ENCODE data around the gene DNAH6. TPM values are rescaled to one million over a fixed set of nuclear protein-coding genes. Genes with fewer than 3 reads are reported as not detected.

DNAH6 gene
- total RNA-seq, 1 donor from 2014 or later, result 0.14 TPM

- no peaks in the 10 kb centered on the region for H3K4me1 ChIP-seq
- no peak for TF ChIP-seq CTCF (IDR thresholded peaks at IDR 0.05; ENCODE audit: borderline replicate concordance)
- H3K9me3 ChIP-seq (replicated peaks), result no peaks in the 10 kb centered on the region
- intact Hi-C loops (cut with micrococcal nuclease), result no loop called here
- no peak overlapping the region for H3K27ac ChIP-seq (replicated peaks)
- no peaks in the 10 kb centered on the region for H3K27me3 ChIP-seq (ENCODE audit: low read depth)
- DNase-seq, result no peak
- H3K4me3 ChIP-seq, result no peak overlapping the region
- H3K36me3 ChIP-seq, result no peaks in the 10 kb centered on the region
These were observed 189.6 kb downstream of the DNAH6 start for GRCh38 chr2:84705858-84706257.

- H3K4me3 ChIP-seq, result no peak overlapping the region
- intact Hi-C loops (cut with micrococcal nuclease), result no loop called here
These were observed 192.1 kb downstream of the DNAH6 start for GRCh38 chr2:84708442-84708841.

GRCh38 chr2:84711651-84712050 lies 195.4 kb downstream of the DNAH6 start:
- Histone ChIP-seq H3K4me3 (no peak overlapping the region), H3K36me3 (no peaks in the 10 kb centered on the region), H3K27me3 (ENCODE audit: low read depth) (no peaks in the 10 kb centered on the region), H3K9me3 (replicated peaks) (no peaks in the 10 kb centered on the region), H3K27ac (replicated peaks) (no peak overlapping the region), H3K4me1 (peaks cover 4% of the 10 kb centered on the region)
- DNase-seq, result no peak
- intact Hi-C loops (cut with micrococcal nuclease), result no loop called here
- no peak for TF ChIP-seq CTCF (IDR thresholded peaks at IDR 0.05; ENCODE audit: borderline replicate concordance)

More at GRCh38 chr2:84708442-84708841, 192.1 kb downstream of the DNAH6 start:
- H3K9me3 ChIP-seq (replicated peaks), result no peaks in the 10 kb centered on the region
- no peaks in the 10 kb centered on the region for H3K4me1 ChIP-seq
- DNase-seq, result no peak
- no peaks in the 10 kb centered on the region for H3K27me3 ChIP-seq (ENCODE audit: low read depth)
- TF ChIP-seq CTCF (IDR thresholded peaks at IDR 0.05; ENCODE audit: borderline replicate concordance), result no peak
- no peak overlapping the region for H3K27ac ChIP-seq (replicated peaks)
- H3K36me3 ChIP-seq, result no peaks in the 10 kb centered on the region

DNA sequence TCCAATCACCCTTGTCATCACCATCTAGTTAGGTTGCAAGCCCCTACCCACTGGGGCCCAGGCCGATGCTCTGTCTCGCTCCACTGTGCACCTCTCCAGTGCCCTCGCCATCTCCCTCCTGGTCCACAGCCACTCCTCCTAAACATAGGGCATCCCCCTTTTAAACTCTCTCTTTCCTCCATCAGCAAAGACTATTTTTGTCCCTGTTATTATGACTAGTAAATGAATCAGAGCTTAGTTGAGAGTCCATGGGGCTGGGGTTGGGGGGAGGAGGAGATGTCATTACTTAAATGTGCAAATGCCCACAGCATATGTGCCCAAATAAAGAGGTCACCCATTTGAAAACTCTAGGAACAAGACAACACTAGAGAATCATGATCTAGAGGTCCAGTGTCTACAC lies 197.1 kb downstream of the DNAH6 start:
- H3K9me3 ChIP-seq (replicated peaks), result no peaks in the 10 kb centered on the region
- peaks cover 8% of the 10 kb centered on the region for H3K4me1 ChIP-seq
- no peaks in the 10 kb centered on the region for H3K27me3 ChIP-seq (ENCODE audit: low read depth)
- DNase-seq, result no peak
- no peak overlapping the region for H3K27ac ChIP-seq (replicated peaks)
- no peak for TF ChIP-seq CTCF (IDR thresholded peaks at IDR 0.05; ENCODE audit: borderline replicate concordance)
- intact Hi-C loops (cut with micrococcal nuclease), result no loop called here
- H3K36me3 ChIP-seq, result no peaks in the 10 kb centered on the region
- H3K4me3 ChIP-seq, result no peak overlapping the region

GRCh38 chr2:84716564-84716963 lies 200.3 kb downstream of the DNAH6 start:
- Histone ChIP-seq H3K4me1 (peaks cover 8% of the 10 kb centered on the region), H3K4me3 (no peak overlapping the region), H3K9me3 (replicated peaks) (no peaks in the 10 kb centered on the region), H3K27ac (replicated peaks) (no peak overlapping the region), H3K36me3 (no peaks in the 10 kb centered on the region), H3K27me3 (ENCODE audit: low read depth) (no peaks in the 10 kb centered on the region)
- TF ChIP-seq CTCF (IDR thresholded peaks at IDR 0.05; ENCODE audit: borderline replicate concordance), result no peak
- intact Hi-C loops (cut with micrococcal nuclease), result no loop called here
- DNase-seq, result no peak

DNA sequence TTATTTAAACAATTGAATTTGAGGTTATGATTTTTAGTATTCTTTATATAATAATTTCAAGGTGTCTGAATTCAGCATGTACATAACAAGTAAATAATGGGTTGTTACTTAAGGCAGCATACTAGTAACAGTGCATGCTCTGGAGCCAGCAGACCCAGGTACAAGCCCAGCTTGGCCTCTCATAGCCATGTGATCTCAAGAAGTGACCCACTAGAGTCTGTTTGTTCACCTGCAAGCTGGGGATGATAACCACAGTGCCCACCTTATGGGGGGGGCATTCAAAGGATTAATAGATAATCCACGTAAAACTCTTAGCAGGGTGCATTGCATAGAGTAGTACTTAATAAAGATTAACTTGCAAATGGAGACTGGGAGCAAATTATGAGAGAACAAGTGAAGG lies 201.0 kb downstream of the DNAH6 start:
- no peak for TF ChIP-seq CTCF (IDR thresholded peaks at IDR 0.05; ENCODE audit: borderline replicate concordance)
- intact Hi-C loops (cut with micrococcal nuclease), result no loop called here

More for the DNA sequence above, 201.0 kb downstream of the DNAH6 start:
- no peaks in the 10 kb centered on the region for H3K36me3 ChIP-seq
- H3K27ac ChIP-seq (replicated peaks), result no peak overlapping the region
- peaks cover 8% of the 10 kb centered on the region for H3K4me1 ChIP-seq
- no peak for DNase-seq
- no peak overlapping the region for H3K4me3 ChIP-seq
- H3K27me3 ChIP-seq (ENCODE audit: low read depth), result no peaks in the 10 kb centered on the region
- no peaks in the 10 kb centered on the region for H3K9me3 ChIP-seq (replicated peaks)
